Stomach smooth muscle (tissue), 2 donors: Measurements from ENCODE around the gene LRIT1.

Experiments
- H3K27ac ChIP-seq: one replicate; pipeline ENCODE4 v1.7.0; 2013; ENCODE audit warnings: mild to moderate bottlenecking, low read length, inconsistent platforms
- H3K27me3 ChIP-seq, 2 donors: one replicate each; pipeline ENCODE4 v1.7.0; 2013; ENCODE audit warnings: low read length in 2 of 2; ENCODE audit not compliant: insufficient read depth in 2 of 2, control insufficient read depth in 1 of 2
- H3K36me3 ChIP-seq, 2 donors: one replicate each; pipeline ENCODE4 v1.7.0; 2013; ENCODE audit warnings: low read length in 2 of 2; ENCODE audit not compliant: control insufficient read depth in 2 of 2, insufficient read depth in 2 of 2
- H3K4me1 ChIP-seq: one replicate; pipeline ENCODE4 v1.7.0; 2013; ENCODE audit warnings: low read length; ENCODE audit not compliant: control insufficient read depth, insufficient read depth
- H3K4me3 ChIP-seq, 2 donors: one replicate each; pipeline ENCODE4 v1.7.0; 2013; ENCODE audit warnings: low read length in 2 of 2
- H3K9ac ChIP-seq, 2 donors: one replicate each; pipeline ENCODE4 v1.7.0; 2013; ENCODE audit warnings: low read length in 2 of 2, mild to moderate bottlenecking in 1 of 2
- H3K9me3 ChIP-seq, 2 donors: one replicate each; pipeline ENCODE4 v1.7.0; 2013; ENCODE audit warnings: low read length in 2 of 2; ENCODE audit not compliant: control insufficient read depth in 2 of 2
- donor health status: healthy.
- donor health status: Pancreatic carcinoma.

LRIT1 gene

GRCh38 chr10:84213076-84213475 is 28.3 kb downstream of the LRIT1 start:
- Histone ChIP-seq H3K9me3 (no peaks in the 10 kb centered on the region), H3K9ac (no peak overlapping the region), H3K27ac (no peak overlapping the region), H3K4me3 (no peak overlapping the region), H3K36me3 (no peaks in the 10 kb centered on the region), H3K4me1 (no peaks in the 10 kb centered on the region), H3K27me3 (peaks cover 0 to 9% of the 10 kb centered on the region in 2 donors)

GRCh38 chr10:84212014-84212413 is 29.3 kb downstream of the LRIT1 start:
- Histone ChIP-seq H3K36me3 (no peaks in the 10 kb centered on the region), H3K9me3 (no peaks in the 10 kb centered on the region), H3K9ac (no peak overlapping the region), H3K4me3 (no peak overlapping the region), H3K27me3 (peaks cover 0 to 11% of the 10 kb centered on the region in 2 donors), H3K4me1 (no peaks in the 10 kb centered on the region), H3K27ac (no peak overlapping the region)

- no peak overlapping the region for H3K4me3 ChIP-seq
- no peaks in the 10 kb centered on the region for H3K36me3 ChIP-seq
- H3K9ac ChIP-seq = no peak overlapping the region
- no peaks in the 10 kb centered on the region for H3K9me3 ChIP-seq
- peaks cover 3 to 14% of the 10 kb centered on the region in 2 donors for H3K27me3 ChIP-seq
- no peak overlapping the region for H3K27ac ChIP-seq
- H3K4me1 ChIP-seq = no peaks in the 10 kb centered on the region
These were observed 29.8 kb downstream of the LRIT1 start for GRCh38 chr10:84211566-84211965.

- no peaks in the 10 kb centered on the region for H3K9me3 ChIP-seq
- no peaks in the 10 kb centered on the region for H3K4me1 ChIP-seq
- peaks cover 3 to 11% of the 10 kb centered on the region in 2 donors for H3K27me3 ChIP-seq
- H3K4me3 ChIP-seq = no peak overlapping the region
- H3K9ac ChIP-seq = no peak overlapping the region
- H3K36me3 ChIP-seq = no peaks in the 10 kb centered on the region
- H3K27ac ChIP-seq = no peak overlapping the region
These were observed 33.3 kb downstream of the LRIT1 start for GRCh38 chr10:84208023-84208422.

- Histone ChIP-seq H3K4me1 (no peaks in the 10 kb centered on the region), H3K9ac (no peak overlapping the region), H3K4me3 (no peak overlapping the region), H3K9me3 (no peaks in the 10 kb centered on the region), H3K27ac (no peak overlapping the region), H3K36me3 (no peaks in the 10 kb centered on the region), H3K27me3 (peaks cover 3 to 12% of the 10 kb centered on the region in 2 donors)
These were observed 35.4 kb downstream of the LRIT1 start for GRCh38 chr10:84205853-84206525.

GRCh38 chr10:84205049-84205852 is 36.1 kb downstream of the LRIT1 start:
- no peaks in the 10 kb centered on the region for H3K4me1 ChIP-seq
- H3K4me3 ChIP-seq = no peak overlapping the region
- H3K36me3 ChIP-seq = no peaks in the 10 kb centered on the region
- peaks cover 3 to 12% of the 10 kb centered on the region in 2 donors for H3K27me3 ChIP-seq
- no peak overlapping the region for H3K27ac ChIP-seq
- H3K9ac ChIP-seq = no peak overlapping the region
- H3K9me3 ChIP-seq = no peaks in the 10 kb centered on the region

- peaks cover 3 to 12% of the 10 kb centered on the region in 2 donors for H3K27me3 ChIP-seq
These were observed 36.7 kb downstream of the LRIT1 start for GRCh38 chr10:84204610-84205009.

GRCh38 chr10:84204122-84204521 is 37.2 kb downstream of the LRIT1 start:
- Histone ChIP-seq H3K27me3 (peaks cover 3 to 12% of the 10 kb centered on the region in 2 donors), H3K27ac (no peak overlapping the region), H3K9me3 (no peaks in the 10 kb centered on the region), H3K36me3 (no peaks in the 10 kb centered on the region), H3K4me1 (no peaks in the 10 kb centered on the region), H3K4me3 (no peak overlapping the region), H3K9ac (no peak overlapping the region)

More at GRCh38 chr10:84204610-84205009, 36.7 kb downstream of the LRIT1 start:
- H3K9me3 ChIP-seq = no peaks in the 10 kb centered on the region
- no peak overlapping the region for H3K4me3 ChIP-seq
- no peaks in the 10 kb centered on the region for H3K36me3 ChIP-seq
- H3K9ac ChIP-seq = no peak overlapping the region
- H3K27ac ChIP-seq = no peak overlapping the region
- H3K4me1 ChIP-seq = no peaks in the 10 kb centered on the region

- Histone ChIP-seq H3K27me3 (peaks cover 3 to 5% of the 10 kb centered on the region in 2 donors), H3K4me1 (peaks cover 4% of the 10 kb centered on the region), H3K36me3 (no peaks in the 10 kb centered on the region), H3K4me3 (no peak overlapping the region), H3K27ac (no peak overlapping the region), H3K9ac (no peak overlapping the region), H3K9me3 (no peaks in the 10 kb centered on the region)
These were observed 39.0 kb downstream of the LRIT1 start for GRCh38 chr10:84202349-84202748.

GRCh38 chr10:84201682-84202081 is 39.7 kb downstream of the LRIT1 start:
- Histone ChIP-seq H3K4me3 (no peak overlapping the region), H3K9ac (no peak overlapping the region), H3K27me3 (peaks cover under 1 to 2% of the 10 kb centered on the region in 2 donors)

GRCh38 chr10:84201244-84201606 is 40.1 kb downstream of the LRIT1 start:
- Histone ChIP-seq H3K27me3 (peaks cover 0 to 2% of the 10 kb centered on the region in 2 donors), H3K27ac (no peak overlapping the region), H3K4me1 (peaks cover 14% of the 10 kb centered on the region), H3K9me3 (no peaks in the 10 kb centered on the region), H3K4me3 (no peak overlapping the region), H3K9ac (no peak overlapping the region), H3K36me3 (no peaks in the 10 kb centered on the region)

More at GRCh38 chr10:84201682-84202081, 39.7 kb downstream of the LRIT1 start:
- Histone ChIP-seq H3K9me3 (no peaks in the 10 kb centered on the region), H3K4me1 (peaks cover 11% of the 10 kb centered on the region), H3K27ac (no peak overlapping the region), H3K36me3 (no peaks in the 10 kb centered on the region)
